H1 (cell line): ENCODE results near the gene BTK. TPM values are rescaled to one million over a fixed set of nuclear protein-coding genes. Genes with fewer than 3 reads are reported as not detected.

Experiments
- ATF3 ChIP-seq: IDR thresholded peaks from 2 replicates; pipeline ENCODE4 v1.6.1; 2011; ENCODE audit warnings: low read depth, mild to moderate bottlenecking, low read length; ENCODE audit not compliant: insufficient read depth
- BCL11A ChIP-seq, 2 experiments: IDR thresholded peaks; one replicate each; pipeline ENCODE4 v1.6.1; 2011; ENCODE audit warnings: low read depth in 2 of 2, low read length in 2 of 2, mild to moderate bottlenecking in 2 of 2
- CBX8 ChIP-seq: fragments of 300-800, 300-1000 bp; sonication (generic); IDR thresholded peaks from 2 replicates; pipeline ENCODE4 v1.7.1; 2016; ENCODE audit warnings: low read depth, low read length, borderline replicate concordance
- CHD7 ChIP-seq: fragments of 300-600 bp; sonication (generic); IDR thresholded peaks from 2 replicates; pipeline ENCODE4 v1.7.1; 2012; ENCODE audit warnings: low read length, moderate library complexity, mild to moderate bottlenecking, inconsistent platforms; ENCODE audit not compliant: insufficient replicate concordance
- KDM4A ChIP-seq: IDR thresholded peaks from one replicate; pipeline ENCODE4 v1.7.1; 2012; ENCODE audit warnings: low read depth, mild to moderate bottlenecking, moderate library complexity, low read length, inconsistent platforms; ENCODE audit not compliant: severe bottlenecking
- POLR2A ChIP-seq, 2 experiments: IDR thresholded peaks; 1 replicate in 1 of 2; 2 replicates in 1 of 2; pipeline ENCODE4 v1.6.1; 2011; ENCODE audit warnings: low read depth in 2 of 2, low read length in 2 of 2, mild to moderate bottlenecking in 2 of 2; ENCODE audit errors: control extremely low read depth in 1 of 2
- POU5F1 ChIP-seq: IDR thresholded peaks from 2 replicates; pipeline ENCODE4 v1.6.1; 2011; ENCODE audit warnings: low read depth, mild to moderate bottlenecking, low read length, moderate library complexity
- TAF1 ChIP-seq: IDR thresholded peaks from 2 replicates; pipeline ENCODE4 v1.6.1; 2011; ENCODE audit warnings: mild to moderate bottlenecking, low read depth, low read length
- polyA plus RNA-seq, 7 experiments: library from polyadenylated mRNA; depleted of rRNA in 3 of 7; stranded (reverse) in 5 of 7; unstranded in 2 of 7; fragments of >200 nt in 5 of 7; fragments of 200-250 nt in 2 of 7; gene quantifications; 1 replicate in 5 of 7; 2 replicates in 1 of 7; 4 replicates in 1 of 7; pipeline versions ENCODE4 v1.2.1 to v1.2.3, GENCODE V29; 2011 to 2013; ENCODE audit warnings: missing spikeins in 2 of 7, mixed read lengths in 2 of 7
- total RNA-seq: library from RNA; stranded (reverse); fragmentation: NEBNext Ultra II Directional; extraction: Animal tissue kit (Norgen Biotek cat#: 25700); gene quantifications from 2 replicates; pipeline ENCODE4 v1.2.1, GENCODE V29; 2021
- TF ChIP-seq, protein P1 (sequence below): IDR thresholded peaks from 2 replicates; pipeline ENCODE4 v1.6.1; 2012; ENCODE audit warnings: inconsistent platforms

BTK gene
- total and polyA plus RNA-seq, 2 of the 8 experiments (the other 6 are each of a cell fraction or from before 2014, with no cell fraction given), result 0.06 to 0.20 TPM

DNA sequence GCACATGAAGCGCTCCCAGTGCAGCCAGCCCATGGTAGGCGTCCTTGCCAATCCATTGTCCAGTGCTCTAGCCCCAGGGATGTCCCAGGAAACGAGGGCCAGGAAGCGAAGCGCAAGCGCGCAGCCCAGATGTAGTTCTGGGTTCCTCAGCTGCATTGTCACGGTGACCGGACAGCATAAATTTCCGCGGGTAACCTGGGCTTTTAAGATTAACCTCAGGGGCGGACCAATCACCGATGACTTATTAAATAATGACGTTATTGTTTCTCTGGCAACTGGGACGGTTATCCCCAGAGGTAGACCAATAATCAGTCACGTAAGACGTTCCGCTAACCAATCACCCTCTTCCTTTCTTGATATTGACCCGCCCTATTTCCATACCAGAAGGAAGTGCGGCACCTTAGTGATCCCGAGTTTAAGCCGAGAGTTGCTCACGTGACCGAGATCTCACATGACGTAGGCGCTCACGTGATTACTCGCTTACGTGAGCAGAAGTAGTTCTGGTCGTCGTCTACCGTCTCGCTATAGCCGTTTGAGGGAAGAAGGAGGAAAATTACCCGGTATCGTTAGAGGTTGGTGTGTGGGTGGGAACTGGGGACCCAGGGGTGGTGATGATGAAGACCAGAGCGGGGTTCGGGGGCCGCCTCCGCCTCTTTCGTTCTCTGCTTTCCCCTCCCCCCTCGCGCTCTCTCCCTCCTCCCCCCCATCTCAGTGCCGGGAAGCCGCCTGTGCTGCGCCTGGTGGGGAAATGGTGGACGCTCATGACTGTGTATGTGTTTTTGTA, 21.9 kb upstream of the BTK start, which contains the start of the genes GLA and HNRNPH2 (continued):
- no peak for TF ChIP-seq CHD7
- TF ChIP-seq ATF3, result peak; percentile 96
- TF ChIP-seq CBX8, result no peak
- peak; percentile 68 for TF ChIP-seq TAF1
- TF ChIP-seq KDM4A, result no peak
- TF ChIP-seq BCL11A (IDR thresholded peaks at IDR 0.05; ENCODE audit: low read depth in 2 of 2, low read length in 2 of 2), result no peak
- no peak for TF ChIP-seq POU5F1
- TF ChIP-seq POLR2A (IDR thresholded peaks at IDR 0.05; ENCODE audit: control extremely low read depth in 1 of 2, low read depth in 2 of 2, low read length in 2 of 2), result peak; percentile 88 to 91
- TF ChIP-seq, protein P1, sequence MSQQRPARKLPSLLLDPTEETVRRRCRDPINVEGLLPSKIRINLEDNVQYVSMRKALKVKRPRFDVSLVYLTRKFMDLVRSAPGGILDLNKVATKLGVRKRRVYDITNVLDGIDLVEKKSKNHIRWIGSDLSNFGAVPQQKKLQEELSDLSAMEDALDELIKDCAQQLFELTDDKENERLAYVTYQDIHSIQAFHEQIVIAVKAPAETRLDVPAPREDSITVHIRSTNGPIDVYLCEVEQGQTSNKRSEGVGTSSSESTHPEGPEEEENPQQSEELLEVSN, result 0 out of 2 replicates have a peak, but pooled peaks have one; percentile 7
